Medulla oblongata (tissue), 1 donor: ENCODE data around the gene SLC35F4.
"Not testable (repeated sequence)": the region's sequence is repeated elsewhere in the genome, so short reads cannot be mapped to it uniquely, and the experiment has no call there.

Experiments
- DNase-seq: peaks from one replicate; pipeline ENCODE4 v3.0.0-alpha.2; 2015; ENCODE audit errors: extremely low spot score

Gene SLC35F4

DNA sequence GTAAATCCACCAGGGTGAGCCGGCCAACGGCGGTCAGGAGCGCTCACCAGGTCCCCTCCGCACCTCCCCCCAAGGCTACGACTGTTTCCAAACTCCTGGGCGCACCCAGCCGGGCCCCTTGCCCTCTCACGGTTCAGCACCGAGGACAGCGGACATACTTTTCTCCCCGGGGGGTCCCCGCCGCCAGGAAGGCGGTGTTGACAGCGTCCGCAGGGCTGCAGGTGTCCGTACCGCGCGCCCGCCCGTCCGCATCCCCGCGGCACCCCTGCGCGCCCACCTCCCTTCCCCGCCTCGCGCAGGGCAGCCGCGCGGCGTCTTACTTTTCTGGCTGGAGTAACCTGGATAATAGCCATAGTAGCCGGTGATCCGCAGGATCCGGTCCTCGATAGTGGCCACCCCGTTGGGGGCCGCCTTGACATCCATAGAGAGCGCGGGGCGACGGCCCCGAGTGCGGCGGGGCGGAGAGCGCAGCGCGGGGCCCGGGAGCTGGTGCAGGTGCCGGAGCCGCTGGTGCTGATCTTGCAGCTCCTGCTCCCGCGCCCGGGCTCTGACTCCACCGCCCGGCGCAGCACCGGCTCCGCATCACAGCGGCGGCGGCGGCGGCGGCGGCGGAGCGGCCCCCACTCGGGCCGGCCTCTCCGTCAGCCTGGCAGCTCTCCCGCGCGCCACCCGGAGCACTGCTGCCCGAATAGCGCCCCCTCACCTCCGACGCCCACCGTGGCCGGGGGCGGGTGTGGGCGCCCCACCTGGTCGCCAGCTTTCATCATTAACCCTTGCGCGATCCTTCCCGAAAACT, at the start of gene SLC35F4:
Gene SLC35F4 (minus strand): TSS at position 690 of the 796 bp plus-strand sequence.
- no peak for DNase-seq

DNA sequence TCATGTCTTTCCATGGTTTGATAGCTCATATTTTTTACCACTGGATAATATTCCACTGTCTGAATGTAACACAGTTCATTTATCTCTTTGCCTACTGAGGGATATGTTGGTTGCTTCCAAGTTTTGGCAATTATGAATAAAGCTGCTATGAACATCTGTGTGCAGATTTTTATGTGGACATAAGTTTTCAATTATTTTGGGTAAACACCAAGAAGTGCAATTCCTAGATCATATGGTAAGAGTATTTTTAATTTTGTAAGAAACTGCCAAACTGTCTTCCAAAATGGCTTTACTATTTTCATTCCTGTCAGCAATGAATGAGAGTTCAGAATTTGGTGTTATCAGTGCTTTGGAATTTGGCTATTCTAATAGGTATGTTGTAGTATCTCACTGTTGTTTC, 43.7 kb upstream of the SLC35F4 start:
- DNase-seq: no peak

DNA sequence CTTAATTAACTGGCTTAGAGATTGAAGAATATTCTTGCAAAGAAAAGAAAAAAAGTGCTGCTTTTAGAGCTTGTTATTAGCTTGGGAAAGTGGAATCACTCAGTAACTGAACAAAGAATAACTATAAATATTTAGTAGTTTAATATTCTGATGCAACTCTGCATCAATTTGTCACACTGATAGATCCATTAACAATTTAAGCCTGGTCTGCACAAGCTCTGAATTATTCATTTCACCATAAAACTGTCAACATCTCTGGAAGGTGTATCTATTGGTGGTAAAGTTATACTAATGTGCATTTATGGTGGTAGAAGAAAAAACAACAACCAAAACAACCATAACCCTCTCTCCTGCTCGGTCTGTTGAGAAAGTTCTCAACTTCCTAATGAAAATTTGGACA, 38.1 kb upstream of the SLC35F4 start:
- DNase-seq: no peak

DNA sequence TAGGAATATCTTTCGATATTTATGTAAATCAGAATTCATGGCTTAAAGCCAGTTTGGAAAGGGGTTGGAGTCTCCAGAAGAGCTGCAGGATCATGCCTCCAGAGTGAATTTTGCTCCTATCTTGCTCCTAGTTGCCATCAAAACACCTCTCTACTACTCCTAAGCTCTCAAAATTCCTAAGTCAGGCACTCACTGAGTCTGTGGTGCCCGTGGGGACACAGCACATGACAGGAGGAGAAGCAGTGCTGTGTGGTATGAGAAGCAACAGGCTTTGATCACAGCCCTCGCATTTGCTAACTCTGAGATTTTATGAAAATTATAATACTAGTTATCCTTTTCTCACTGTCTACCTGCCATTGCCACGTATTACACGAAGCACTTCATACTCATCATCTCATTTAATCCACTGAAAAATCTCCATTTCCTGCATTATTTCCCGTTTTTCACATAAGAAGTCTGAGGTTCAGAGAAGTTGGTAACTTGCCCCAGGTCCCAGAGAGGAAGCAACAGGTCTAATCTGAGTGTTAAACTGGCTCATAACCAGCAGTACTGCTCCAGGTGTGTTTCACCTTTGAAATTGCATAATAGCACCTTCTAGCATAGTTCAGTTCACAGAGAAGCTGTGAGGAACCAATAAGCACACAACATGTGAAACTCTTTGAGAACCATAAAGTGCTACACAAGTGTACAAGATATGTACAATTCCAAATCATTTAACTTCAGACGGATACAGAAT, 33.1 kb upstream of the SLC35F4 start:
- no peak for DNase-seq

DNA sequence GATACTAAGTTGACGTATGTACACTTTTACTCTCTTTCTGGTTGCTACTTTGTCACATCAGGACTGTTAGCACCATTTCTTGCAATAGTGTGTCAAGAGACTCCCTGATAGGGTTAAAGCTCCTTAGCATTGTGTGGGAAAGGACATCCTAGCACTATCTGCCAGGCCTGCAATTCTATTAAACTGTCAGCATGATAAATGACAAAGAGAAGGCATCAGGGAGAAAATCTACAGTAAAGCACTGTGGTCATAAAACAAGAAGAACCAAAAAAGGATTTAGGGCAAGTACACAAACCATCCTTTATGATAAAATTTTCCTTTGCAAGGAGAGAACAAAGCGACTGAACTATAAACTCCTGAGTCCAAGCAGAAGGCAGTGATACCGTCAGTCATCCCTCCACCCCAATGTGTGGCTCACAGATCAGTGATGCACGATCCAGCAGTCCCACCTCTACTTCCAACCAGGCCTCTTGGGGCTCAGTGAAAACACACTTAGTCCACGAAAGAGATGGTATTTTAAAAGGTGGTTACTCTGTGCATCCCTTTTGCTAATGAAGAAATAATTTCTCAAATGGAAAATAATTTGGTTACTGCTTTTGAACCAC, 31.4 kb upstream of the SLC35F4 start:
- no peak for DNase-seq

DNA sequence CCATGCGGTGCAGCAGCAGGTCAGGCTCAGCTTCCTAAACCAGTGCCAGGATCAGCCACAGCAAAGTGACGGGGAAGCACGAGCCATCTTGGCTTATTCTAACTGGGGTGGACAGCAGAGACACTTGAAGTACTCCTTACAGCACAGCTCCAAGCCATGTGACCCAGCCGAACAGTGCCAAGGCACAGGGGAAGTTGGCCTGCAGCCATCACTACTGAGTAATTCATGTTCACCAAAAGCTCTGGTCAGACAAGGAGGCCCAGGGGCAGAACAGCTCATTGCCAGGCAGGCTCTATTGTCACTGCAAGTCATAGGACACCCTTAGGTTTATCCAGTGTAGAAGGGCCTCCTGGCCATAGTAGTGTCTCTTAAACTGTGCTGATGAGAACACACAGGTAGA, 23.4 kb upstream of the SLC35F4 start:
- DNase-seq: peak; percentile 53

DNA sequence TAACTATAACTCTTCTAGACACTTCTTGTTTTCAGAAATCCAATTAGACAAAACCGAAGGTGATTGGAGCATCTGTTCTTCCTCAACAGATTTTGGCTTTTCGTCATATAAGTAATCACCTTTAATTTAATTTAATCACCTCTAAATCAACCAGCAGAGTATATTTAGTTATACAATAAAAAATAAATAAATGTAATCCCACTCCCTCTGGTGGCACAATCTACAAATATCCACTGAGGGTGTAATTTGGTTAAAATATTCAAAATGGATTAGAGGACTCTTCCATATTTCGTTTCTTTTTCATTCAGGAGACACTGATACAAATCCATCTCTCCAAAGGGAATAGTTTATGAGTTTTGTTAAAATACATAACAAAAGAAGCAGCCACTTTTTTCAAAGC, 18.3 kb upstream of the SLC35F4 start:
- DNase-seq: no peak

DNA sequence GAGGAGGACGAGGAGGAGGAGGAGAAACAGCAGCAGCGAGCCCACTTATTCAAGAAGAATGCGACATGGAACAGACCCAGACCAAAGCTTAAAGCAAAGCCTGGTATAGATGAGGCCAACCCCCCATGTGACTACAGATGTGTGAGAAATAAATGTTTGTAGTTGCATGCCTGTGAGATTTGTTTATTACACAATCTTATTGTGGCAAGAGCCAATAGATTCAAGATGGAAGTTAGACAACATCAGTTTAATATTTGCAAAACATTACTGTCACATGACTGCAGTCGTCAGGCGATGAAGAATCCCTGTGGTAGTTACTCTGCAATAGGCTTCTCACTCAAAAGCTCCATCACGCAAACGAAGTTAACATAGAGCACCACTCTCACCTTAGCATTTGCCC, 17.2 kb upstream of the SLC35F4 start:
- no peak for DNase-seq

DNA sequence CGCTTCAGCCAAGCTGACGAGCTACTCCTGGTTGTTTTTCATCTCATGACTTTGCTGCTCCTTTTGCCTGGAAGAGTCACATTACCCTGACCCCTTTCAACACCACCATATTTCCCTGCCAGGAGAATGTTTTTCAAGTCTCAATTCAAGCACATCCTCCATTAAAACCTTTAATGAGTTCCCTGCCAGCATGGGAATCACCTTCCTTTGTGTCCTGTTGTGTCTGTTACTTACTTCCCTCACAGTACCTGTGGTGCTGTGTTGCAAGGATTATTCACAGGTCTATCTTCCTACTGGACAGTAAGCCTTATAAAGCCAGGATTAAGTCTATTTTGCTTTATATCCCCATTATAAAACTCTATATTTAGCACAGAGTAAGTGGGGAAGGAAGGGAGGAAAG, 13.6 kb upstream of the SLC35F4 start:
- no peak for DNase-seq

DNA sequence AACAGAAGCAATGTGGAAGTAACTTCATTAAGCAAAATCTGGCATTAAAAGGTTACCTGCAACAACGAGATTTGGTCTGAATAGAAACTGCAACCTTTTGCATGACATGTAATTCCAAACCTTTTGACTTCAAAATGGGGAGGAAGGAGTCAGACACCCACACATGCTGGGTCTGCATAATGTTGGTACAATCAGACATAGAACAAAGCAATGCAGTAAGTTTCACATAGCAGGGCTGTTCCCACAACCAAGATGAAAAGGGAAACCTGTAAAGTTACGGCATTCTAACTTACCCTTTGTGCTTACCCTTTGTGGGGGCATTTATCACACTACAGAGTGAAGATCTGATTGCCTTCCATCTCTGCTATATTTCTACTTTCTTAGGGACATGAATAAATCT, 10.1 kb upstream of the SLC35F4 start:
- no peak for DNase-seq

DNA sequence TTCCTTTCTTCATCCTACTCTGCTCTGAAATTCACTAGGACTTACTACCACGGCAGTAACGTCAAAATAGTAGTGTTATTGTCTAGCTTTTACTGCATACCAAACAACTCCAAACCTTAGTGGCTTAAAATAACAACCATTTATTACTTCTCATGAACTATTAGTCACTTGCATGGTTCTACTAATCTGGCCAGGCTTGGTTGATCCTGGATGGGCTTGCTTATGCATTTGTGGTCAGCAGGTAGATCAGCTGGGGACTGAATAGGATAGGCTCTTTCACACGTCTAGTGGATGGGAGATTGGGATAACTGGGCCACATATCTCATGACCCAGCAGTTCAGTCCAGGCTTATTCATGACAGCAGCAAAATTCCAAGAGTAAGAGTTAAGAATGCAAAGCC, 9.4 kb upstream of the SLC35F4 start:
- no peak for DNase-seq

DNA sequence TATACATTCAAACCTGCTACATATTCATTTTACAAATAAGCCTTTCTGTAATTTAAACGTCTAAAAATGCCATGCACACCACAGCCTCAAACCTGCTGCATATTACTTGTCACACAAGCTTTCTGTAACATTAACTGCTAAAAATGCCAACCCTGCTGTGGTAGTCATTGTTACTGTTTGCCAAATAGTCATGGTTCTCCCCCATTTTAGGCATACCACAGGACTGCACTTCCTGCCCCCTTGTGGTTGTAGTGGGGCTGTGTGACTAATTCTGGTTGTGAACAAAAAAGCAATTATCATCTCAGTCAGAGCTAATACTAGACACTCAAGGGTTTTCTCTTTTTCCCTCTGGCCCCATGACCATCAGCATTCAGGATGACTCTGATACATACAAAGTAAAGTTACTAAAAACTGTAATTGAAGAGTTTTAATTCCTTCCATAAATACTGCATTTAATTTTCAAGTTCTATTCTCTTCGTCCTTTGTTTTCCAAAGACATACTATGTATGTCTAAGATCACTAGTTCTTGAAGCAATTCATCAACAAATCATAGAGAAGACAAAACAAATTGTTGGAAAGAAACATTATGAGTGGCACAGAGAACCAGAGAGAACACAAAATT, 5.7 kb upstream of the SLC35F4 start:
- DNase-seq: peak; percentile 31

DNA sequence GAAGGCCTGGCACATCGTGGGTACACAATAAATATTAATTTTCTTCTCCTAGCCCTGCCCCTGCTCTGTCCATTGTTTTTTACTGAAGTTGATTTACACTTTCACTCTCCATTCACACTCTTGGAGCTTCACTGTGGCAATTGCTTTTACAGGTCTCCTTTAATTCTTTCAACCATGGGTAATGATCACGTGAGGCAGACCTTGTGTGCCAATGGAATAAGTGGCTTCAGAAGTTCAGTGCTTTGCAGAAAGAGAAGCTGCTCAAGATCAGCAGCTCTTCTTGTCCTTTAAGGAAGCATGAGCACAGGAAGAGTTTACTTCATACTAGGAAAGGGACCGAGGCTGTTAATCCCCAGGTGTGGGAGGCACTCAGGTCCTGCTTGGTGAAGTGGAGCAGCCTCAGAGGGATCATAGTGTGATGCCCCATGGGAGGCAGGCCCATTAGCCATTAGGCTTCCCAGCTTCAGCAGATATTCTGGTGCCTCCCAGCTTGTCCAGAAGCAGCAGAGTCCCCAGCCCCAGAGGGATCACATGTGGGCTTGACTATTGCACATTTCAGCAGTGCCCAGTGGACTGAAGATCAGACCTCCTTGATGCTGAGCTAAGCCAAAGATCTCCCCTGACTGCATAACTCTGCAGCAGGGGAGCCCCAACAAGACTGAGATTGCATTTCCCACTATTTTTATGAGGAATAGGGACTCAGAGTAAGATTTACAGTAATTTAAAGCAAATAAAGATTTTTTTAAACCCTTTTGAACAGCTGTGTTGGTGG, 5.0 kb upstream of the SLC35F4 start:
- no peak for DNase-seq

DNA sequence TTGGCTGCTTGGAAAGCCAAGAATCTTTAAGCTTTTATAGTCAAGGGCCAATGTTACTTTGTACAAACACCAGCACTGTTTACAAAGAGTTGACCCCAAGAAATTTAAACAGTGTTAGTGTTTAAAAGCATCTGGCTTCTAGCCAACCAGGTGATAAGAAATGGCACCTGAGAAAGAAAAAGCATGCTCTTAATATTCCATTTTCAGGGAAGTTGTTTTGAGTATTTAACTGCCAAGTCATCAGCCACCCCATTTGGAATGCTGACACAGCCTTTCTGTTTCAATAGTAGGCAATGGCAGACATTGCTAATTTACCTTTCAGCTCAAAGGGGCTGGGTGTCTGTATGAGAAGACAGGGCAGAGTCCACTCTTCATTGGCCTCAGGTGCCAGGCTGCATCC, 3.7 kb upstream of the SLC35F4 start:
- no peak for DNase-seq

DNA sequence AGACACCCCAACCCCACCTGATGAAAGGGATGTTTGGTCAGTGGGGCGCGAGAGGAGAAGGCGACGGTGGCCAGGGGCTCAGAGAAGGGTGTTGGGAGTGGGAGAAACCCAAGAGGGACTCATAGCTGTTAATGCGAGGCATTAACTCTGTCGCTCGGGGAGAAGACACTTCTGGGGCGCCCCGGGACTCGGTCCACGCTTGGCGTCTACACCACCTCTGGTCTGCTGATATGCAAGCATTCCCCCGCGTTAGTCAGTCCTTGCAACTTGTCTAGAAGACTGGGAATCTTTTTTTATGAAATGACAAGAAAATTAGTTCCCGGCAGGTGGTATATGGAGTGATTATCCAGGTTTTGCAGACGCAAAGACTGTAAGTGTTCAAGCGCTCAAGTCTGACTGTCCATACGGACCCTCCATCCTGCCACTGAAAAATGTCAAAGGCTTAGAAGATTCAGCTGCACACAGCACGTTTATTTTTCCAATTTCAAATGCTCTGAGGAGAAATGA, 360 bp upstream of the SLC35F4 start:
- no peak for DNase-seq

DNA sequence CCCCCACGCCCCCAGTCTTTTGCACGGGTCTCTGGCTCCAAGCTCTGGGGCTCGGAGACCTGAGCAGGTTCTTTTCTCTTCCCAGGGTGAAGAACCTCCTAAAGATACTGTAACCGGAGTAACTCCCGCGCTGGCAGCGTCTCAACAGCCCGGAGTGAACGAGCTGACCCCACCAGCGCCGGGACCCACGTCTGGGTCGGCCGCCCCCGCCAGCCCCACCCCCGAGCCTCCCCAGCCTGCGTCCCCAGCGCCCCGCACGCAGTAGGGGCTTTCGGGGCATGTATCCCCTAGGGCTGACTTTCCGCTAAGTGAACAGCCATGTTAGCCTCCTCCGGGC, 858 bp downstream of the SLC35F4 start:
- no peak for DNase-seq

DNA sequence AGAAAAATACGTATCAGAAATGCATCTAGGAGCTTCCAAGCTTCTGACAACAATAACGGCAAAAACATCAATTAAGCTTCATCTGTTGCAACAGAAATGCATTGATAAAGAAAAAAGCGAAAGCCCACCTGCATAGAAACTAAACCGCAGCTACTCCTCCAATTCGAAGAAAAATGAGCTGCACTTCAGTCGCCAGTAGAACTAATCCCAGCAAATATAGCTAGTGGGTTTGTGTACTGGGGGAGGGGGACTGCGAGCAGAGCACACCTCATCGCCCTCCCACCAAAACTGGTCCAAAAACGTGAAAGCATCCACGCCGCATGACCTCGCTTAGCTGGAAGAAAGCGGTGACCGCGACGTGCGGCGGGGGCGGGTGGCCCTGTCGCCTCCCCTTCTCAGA, 1.2 kb downstream of the SLC35F4 start:
- no peak for DNase-seq

DNA sequence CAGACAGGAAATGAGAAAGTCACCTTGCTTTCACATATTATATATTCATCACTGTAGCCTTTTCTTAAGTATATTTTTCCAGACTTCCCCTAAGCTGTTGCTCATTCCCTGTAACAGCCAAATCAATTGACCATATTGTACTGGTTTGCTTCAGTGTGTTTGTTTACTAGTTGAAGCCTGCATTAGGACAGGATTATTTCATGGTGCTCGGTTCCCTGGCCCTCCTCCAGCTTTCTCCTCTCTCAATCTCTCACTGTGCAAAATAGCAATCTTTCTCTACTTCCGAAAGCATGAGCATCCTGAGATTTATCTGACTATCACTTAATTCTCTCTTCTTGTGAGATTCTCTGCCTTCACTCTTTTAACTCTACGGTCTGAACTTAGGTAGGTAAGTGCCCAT, 2.4 kb downstream of the SLC35F4 start:
- no peak for DNase-seq

DNA sequence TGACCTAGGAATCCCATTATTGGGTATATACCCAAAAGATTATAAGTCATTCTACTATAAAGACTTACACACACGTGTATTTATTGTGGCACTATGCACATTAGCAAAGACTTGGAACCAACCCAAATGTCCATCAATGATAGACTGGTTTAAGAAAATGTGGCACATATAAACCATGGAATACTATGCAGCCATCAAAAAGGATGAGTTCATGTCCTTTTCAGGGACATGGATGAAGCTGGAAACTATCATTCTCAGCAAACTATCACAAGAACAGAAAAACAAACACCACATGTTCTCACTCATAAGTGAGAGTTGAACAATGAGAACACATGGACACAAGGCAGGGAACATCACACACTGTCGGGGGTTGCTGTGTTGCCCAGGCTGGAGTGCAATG, 10.2 kb downstream of the SLC35F4 start:
- not testable (repeated sequence) for DNase-seq

DNA sequence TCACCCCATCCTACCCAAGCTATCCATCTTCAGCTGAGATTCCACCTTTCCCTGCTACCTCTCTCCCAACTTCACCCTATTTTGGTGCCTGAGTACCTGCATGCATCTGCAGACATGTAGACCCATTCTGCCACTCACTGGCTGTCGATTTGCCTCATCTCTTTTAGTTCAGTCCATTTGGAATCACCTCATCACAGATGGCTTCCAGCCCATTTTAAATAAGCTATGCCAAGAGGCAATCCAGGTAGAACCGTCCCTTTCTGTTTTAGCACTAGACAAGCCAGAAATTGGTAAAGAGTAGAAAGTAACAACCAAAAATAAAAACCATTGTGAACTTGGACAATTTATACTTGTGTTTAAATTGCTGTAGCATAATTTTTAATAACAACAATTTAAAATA, 11.3 kb downstream of the SLC35F4 start:
- DNase-seq: no peak

DNA sequence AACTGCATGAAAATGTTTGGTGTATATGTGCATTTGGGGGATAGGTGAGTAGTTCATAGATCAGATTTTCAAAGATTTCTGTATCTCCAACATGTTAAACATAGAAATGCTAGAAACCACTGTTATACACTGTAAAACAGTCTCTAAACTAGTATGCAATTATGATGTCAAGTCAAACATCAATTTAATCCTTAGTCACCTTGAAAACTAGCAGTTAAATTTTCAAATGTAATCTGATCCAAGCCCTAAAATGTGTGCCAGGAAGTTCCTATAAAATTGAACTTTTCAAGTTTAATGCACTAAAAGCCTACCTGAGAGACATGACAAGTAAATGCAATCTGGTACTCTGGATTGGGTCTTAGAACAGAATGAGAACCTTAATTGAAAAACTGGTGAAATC, 14.5 kb downstream of the SLC35F4 start:
- no peak for DNase-seq

DNA sequence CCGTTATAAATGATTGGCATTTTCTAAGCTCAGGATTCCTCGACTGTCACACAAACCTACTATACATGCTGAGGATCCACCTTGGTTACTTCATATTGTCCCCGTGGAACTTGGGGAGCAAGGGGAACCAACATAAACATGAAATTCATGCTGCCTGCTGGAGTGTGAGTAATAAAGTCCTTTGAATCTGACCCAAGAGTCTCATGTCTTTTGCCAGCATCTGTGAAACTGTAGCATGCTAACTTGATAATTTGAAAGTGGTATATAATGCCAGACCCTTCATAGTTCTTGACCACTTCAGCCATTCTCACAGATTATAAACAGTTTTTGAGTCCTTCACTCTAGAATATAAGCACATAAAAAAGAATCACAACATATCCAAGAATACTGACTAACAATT, 17.1 kb downstream of the SLC35F4 start:
- no peak for DNase-seq
